DMS 273 (cell line): ENCODE data around the gene VMP1.
"Not testable (repeated sequence)": the region's sequence is repeated elsewhere in the genome, so short reads cannot be mapped to it uniquely, and the experiment has no call there.

ENCODE experiments used
- DNase-seq: peaks from one replicate; lab custom pipeline; 2025; ENCODE audit not compliant: unreplicated experiment; lab: John Stamatoyannopoulos, UW

VMP1 gene

DNA sequence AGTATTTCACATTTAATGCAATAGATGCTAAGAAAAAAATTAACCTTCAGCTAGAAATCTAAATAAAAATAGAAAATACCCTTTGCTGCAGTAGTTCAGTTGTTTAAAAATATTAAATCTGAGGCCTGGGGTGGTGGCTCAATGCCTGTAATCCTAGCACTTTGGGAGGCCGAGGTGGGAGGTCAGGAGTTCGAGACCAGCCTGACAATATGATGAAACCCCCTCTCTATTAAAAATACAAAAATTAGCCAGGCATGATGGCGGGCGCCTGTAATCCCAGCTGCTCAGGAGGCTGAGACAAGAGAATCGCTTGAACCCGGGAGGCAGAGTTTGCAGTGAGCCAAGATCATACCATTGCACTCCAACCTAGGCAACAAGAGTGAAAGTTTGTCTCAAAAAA is 98.9 kb downstream of the VMP1 start:
- DNase-seq, result not testable (repeated sequence)

DNA sequence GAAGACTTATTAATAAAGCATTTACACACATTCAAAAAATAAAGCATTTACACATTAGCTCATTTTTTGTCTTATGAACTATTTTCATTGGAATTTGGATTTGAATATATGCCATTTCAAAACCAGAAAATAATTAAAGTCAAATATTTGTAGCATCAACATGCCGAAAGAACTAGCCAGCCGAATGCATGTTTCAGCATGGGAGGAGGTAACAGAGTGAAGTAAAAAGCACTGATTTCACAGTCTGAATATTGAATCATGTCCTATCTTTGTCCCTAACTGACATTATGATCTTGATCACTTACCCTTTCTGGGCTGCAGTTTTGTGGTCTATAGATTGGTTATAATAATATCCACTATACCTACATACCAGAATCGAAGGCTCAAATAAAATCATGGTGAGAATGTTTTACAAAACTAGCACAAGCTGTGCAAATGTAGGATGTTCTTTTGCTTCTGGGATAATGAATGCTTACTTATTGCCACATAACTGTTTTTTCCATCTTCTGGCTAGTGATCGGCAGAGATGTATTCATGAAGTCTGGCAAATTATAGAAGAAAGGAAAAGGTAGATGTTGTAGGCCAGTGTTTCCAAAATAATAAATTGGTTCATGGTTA is 100.5 kb downstream of the VMP1 start:
- no peak for DNase-seq

DNA sequence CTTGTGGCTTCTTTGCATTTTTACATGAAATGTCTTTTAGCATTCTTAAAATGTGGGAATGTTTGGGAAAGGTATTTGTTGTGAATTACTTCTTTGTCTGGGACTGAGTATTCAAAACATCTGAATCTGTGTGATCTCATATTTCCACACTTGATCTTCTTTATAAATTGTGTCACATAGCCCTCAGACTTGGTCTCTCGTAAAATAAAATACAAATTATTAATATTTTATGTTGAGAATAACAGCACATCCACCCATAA is 103.4 kb downstream of the VMP1 start:
- DNase-seq, result no peak

DNA sequence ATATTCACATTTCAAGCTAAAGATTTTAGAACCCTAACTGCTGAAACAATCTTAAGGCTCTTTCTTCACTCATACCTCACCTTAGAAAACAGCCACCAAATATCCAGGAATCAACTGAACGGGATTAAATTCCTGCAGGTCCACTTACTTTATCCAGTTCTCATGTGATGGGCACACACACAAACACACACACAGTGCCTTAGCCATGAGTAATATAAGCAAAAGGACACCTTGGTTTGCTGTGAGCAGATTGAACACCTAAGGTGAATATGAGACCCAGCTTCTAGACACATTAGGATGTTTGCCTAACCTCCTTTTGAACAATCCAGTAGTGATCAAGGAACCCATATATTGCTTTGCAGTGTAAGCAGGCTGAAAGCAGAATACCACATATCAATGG is 103.8 kb downstream of the VMP1 start:
- DNase-seq, result no peak

DNA sequence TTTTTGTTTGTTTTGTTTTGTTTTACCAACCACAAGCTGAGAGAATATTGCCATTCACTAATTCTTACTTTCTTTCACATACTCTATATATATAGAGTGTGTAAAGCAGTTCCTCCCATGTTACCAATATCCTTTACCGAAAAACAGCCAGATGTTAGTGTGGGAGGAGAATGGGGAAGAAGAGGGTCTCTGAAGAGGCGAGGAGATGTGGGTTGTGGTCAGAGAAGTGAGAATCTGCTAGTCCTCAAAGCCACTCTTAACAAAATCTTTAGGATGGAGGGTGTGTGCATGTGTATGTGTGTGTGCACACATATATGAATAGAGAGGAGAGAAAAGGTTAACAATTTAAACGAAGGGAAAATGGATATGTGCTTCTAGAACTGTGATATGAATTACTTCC is 104.7 kb downstream of the VMP1 start:
- DNase-seq, result no peak

DNA sequence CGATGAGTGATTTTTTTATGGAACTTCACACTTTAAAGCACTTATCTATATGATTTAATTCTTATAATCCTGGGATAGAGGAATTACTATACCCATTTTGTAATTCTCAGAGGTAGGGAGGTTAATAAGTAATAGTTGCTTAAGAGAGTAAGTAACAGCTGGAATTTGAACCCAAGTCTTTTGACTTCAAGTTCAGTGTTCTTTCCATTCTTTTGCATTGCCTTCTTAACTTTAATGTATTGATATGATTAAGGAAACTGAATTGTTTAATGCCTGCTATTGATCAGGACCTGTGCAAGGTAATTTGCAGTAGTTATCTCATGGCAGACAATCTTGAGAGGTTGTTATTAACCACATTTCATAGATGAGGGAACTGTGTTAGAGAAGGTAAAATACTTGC is 106.8 kb downstream of the VMP1 start:
- DNase-seq, result no peak

DNA sequence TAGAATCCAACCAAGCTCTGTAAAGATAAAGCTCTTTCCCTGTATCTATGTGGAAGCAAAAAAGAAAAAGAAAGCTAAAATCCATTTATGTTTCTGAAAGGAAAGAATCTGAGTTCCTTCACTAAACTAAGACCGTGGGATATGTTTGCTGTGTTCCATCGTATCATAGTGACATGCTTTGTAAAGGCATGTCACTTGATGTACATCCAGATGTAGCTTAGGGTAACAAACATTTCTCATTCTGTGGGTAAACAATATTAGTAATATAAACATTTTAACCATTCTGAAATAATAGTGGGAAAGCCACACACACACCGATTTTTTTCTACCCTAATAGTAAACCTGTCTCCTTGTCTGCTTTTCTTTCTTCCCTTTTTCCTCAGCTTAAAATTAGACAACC is 107.2 kb downstream of the VMP1 start:
- DNase-seq, result no peak

DNA sequence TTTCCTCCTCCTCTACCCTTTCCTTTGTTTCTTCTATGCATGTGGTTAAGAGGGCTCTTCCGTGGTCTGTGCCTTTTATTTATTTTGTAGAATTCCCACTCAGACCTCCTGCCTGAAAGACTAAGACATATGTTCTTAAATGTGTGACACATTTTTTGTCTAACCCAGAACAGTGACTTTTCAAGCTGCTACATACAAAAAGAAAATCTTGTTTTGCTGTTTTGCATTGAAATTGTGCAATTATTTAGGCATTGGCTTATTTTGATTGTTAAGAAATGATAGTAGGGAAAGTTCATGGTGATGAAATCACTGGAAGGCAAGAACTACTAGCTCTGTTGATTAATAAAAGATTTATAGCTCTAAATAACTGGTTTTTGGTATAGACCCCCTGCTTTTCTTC is 108.5 kb downstream of the VMP1 start:
- DNase-seq, result no peak

DNA sequence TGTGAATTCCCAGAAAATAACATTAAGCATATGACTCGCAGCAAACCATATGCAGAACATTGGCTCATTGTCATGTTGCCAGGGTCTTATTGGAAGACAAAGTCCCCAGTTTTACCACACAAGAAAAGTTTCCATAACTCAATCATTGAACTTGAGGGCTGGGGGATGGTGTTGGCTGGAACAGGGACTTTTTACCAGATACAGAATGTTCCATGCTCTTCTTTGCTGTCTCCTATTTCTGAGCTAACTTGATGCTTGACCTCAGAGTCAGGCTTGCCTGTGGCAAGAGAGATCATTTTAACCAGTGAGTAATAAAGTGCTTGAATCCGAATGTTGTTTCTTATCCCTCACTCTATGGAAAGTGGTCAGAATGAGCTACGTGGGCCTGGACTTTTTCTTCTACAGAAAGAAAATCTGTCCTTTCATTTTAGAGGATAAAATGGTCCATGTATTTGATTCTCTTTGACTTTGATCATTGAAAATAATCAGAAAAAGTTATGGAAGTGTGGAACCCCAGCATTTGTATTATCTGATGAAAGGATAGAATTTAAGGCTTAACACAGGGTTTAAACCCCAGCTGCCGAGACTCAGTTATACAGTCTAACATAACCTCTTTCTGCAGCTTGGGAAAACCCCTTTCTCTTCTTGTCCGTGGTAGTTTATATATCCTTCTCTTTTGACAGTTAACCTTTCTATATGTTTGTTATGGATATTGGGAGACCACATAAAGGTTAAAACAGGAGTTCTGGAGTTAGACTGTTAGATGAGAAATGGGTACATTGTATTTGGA is 118.3 kb downstream of the VMP1 start:
- DNase-seq, result peak; percentile 41

DNA sequence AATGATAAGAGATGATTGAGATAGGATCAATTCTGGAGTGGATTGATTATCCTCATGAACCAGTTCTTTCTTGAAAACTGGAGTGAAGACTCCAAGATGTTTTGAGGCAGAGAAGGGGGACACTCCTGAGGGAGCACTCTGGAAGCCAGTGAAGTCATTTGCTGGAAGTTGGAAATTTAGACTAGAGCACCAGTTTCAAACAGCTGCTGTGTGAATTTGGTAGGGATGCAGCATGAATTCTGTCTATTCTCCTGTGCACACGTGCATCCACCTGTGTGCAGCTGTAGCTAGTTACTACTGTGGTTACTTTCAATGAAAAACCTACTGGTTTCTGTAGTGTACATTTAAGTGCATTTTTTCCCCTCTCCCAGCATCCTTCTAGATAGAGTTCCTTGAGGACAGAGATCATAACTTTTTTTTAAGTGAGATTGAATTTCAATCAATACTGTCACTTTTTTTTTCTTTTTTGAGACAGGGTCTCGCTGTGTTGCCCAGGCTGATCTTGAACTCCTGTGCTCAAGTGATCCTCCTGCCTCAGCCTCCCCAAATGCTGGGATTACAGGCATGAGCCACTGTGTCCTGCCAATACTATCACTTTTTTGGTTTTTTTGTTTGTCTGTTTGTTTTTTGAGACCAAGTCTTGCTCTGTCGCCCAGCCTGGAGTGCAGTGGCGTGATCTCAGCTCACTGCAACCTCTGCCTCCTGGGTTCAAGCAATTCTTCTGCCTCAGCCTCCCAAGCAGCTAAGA is 119.4 kb downstream of the VMP1 start:
- peak; percentile 42 for DNase-seq

DNA sequence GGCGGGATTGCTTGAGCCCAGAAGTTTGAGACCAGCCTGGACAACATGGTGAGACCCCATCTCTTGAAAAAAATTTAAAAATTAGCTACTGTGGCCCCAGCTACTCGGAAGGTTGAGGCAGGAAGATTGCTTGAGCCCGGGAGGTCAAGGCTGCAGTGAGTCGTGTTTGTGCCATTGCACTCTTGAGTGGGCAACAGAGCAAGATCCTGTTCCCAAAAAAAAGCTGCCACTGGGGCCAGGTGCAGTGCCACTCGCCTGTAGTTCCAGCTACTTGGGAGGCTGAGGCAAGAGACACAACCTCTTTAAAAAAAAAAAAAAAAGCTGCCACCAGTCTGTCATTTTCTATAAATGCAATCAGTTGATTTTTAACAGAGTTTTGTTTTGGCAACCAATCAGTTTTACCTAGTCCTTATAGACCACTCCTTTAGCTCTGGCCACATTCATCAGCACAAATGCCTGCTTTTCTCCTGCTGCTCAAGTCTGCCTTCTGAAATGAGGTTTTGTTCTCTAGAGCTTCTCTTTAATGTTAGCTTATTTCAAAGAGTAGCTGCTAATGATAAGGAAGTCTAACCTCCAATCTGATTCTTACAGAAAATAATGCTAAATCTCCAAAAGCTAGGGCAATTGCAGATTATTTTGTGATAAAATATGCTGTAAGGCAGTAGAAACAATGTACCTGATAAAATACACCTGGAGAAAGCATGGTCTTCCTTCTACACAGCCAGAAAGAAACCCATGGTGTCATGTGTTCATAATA is 120.4 kb downstream of the VMP1 start:
- DNase-seq, result peak; percentile 40

DNA sequence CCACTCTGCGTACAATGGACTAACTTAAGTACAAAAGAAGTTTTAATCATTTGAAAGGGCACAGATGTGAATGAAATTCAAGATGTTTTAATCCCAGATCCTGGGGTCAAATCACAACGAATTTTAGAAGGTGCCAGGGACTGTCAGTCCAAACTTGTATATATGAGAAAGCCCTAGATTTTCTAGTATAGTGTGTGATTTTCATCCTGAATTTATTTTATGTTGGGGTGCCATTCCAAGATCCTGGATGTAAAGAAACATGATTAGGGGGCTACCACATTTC is 121.0 kb downstream of the VMP1 start:
- peak; percentile 54 for DNase-seq

DNA sequence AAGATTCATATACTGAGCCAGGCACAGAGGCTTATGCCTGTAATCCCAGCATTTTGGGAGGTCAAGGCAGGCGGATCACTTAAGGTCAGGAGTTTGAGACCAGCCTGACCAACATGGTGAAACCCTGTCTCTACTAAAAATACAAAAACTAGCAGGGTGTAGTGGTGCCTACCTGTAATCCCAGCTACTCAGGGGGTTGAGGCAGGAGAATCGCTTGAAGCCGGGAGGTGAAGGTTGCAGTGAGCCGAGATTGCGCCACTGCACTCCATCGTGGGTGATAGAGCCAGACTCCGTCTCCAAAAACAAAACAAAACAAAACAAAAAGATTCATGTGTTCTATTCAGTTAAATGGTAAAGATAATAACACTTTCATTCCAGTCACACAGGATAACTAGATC is 121.4 kb downstream of the VMP1 start:
- not testable (repeated sequence) for DNase-seq

DNA sequence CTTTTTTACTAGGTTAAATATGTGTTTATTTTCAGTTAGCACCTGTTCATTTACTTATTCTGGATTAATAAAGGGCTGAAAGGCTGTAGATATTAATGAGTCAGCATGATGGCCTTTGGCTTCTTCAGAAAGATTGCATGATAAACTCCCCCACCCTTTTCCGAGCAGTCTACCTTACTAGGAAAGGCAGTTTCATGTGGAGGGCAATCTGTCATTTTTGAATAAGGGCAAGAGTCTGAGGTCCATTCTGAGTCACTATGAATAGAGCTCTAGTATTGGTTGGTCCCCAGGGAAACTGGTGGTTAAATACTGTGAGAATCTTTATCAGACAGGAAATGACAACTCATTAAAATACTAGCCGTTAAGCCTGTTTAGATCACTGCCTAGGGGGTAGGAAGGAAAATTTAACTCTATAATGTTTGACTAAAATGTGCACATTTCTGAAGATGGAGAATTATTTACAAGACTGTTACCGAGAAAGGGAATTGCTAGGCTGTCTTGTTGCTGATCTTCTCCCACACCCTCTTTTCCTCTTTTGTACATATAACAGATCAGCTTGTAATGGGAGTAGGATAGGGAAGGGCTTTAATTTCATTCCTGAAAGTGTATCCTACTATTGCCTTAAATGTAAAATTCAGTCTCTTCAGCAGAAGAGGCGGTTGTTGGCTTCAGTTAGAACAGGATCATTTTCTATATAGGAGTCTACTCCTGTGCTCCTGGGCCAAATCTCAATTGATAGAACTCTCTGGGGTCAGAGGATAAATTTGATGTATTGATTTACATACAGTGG is 122.0 kb downstream of the VMP1 start:
- DNase-seq, result peak; percentile 97

DNA sequence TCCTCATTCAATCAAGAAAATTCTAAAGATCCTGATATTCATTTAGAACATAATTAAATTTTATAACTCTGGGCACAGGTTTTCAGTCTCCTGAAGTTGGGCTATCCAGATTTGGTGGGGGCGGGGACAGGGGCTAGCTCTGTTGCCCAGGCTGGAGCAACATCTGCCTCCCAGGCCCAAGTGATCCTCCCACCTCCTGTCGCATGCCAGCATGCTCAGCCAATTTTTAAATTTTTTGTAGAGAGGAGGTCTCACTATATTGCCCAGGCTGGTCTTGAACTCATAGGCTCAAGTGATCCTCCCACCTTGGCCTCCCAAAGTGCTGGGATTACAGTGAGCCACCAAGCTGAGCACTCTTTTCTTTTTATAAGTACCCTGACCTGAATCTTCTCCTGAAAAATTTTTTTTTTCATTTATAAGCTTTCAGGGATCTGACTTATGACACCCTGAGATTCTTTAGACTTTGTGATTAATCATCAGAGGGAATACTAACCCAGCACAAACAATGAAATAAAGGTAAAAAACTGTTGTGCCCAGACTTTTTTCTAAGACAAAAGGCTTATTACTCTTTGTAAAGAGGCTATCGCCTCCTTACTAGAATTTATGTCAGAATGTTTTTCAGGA is 122.7 kb downstream of the VMP1 start:
- peak; percentile 93 for DNase-seq

DNA sequence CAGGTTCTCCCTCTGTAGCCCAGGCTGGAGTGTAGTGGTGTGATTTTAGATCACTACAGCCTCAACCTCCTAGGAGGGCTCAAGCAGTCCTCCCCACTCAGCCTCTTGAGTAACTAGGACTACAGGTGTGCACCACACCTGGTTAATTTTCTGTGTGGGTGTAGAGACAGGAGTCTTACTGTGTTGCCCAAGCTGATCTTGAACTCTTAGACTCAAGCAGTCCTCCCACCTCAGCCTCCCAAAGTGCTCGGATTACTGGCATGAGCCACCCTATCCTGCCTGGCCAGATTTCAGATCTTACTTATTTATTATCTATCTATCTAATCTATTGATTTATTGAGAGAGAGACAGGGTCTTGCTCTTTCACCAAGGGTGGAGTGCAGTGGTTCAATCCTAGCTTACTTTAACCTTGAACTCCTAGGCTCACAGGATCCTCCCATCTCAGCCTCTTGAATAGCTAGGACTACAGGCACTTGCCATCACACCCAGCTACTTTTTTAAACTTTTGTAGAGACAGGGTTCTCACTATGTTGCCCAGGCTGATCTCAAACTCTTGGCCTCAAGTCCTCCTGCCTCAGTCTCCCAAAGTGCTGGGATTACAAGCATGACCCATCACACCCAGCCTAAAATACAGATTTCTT is 123.5 kb downstream of the VMP1 start:
- no peak for DNase-seq

DNA sequence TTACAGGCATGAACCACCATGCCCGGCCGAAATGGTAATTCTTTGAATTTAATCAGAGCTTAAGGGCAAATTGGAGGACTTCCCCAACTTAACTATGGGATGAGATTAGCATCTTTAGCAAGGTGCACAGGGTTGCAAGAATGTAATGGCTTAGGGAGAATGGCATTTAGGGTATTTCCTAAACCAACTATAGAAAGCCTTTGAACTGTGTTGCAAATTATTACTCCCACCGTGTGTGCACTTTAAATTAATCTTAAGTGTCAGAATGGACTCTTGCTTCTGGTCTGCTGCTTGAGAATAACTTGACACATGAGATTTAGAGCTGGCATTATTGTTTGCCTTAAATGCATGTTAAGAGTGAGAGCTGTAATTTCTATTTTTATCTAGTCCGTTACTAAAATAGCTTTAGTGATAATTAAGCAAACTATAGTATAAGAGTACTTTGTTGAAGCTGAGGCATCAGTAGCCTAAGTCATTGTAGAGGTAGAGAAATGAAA is 125.5 kb downstream of the VMP1 start:
- DNase-seq, result no peak

DNA sequence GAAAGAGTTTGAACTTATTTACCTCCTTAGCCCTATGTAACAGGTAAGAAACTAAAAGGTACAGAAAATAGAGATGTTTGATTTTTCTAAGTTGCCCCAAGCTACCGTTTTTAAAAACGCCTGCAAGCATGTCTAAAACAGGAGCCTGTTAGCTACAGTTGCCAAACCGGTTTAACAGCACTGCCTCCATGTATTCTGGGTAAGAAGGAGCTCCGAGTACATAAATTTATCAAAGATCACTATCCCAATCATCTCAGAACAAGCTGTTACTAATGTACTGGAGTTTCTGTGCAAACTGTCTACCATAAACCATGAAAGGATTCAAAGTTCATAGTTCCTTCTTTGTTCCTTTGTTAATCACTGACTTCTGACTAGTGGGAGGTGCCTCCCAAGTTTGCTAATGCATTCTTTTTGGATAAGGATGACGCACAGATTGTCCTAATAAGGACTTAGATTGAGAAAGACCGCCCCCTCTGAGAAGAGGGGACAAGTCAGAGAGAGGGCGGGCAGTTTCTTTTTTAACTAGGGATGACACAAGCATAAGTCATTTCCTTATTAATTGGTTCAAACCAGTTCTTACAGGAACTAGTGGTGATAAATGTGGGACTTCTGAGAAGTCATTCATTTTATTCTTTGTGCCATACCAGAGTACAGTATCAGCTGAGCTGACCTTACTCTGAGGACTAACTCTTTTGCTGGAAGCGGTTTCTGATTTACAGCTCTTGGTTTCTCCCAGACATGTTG is 130.0 kb downstream of the VMP1 start:
- DNase-seq, result peak; percentile 99
